Measurements from ENCODE around the gene FAM53C. TPM values are rescaled to one million over a fixed set of nuclear protein-coding genes. Genes with fewer than 3 reads are reported as not detected.

FAM53C gene
- total RNA-seq, 1 experiment from 2014 or later, result 36.4 TPM

GRCh38 chr5:138354387-138354786 lies 16.3 kb downstream of the FAM53C start:
- no peaks in the 10 kb centered on the region for H3K9me2 ChIP-seq (ENCODE audit: insufficient read depth)
- no peak overlapping the region; the same call in 1 of the 2 replicates for H3K27ac ChIP-seq (ENCODE audit: low read depth, low read length)
- intact Hi-C loops (cut with micrococcal nuclease), result loop anchor here (5.0 kb wide), 1 partner anchor 177 kb away; the partner anchor contains the start of genes BRD8 and KIF20A
- POLR2A ChIA-PET, result interaction anchor here (1.2 to 7.0 kb wide), 2 partner anchors 15 to 96 kb away, joined by 3 to 59 read pairs; partner anchors contain the start of gene FAM53C
- H3K4me3 ChIP-seq (replicated peaks in 1 of 2; ENCODE audit: low read depth in 1 of 2, low read length in 2 of 2), result peak overlapping the region; percentile 83 to 98
- TF ChIP-seq CEBPB (IDR thresholded peaks at IDR 0.05; ENCODE audit: low read depth) (no peak), YY1 (IDR thresholded peaks at IDR 0.05; ENCODE audit: extremely low read depth, insufficient replicate concordance, low read depth, low read length) (no peak), ZBTB33 (IDR thresholded peaks at IDR 0.05; ENCODE audit: extremely low read depth, insufficient replicate concordance, low read length) (no peak), ATF3 (IDR thresholded peaks at IDR 0.05) (no peak), JUND (IDR thresholded peaks at IDR 0.05) (no peak), FOSL1 (IDR thresholded peaks at IDR 0.05; ENCODE audit: low read depth) (no peak), EZH2 (IDR thresholded peaks at IDR 0.05) (no peak), EZH2phosphoT487 (IDR thresholded peaks at IDR 0.05; ENCODE audit: borderline replicate concordance) (no peak), SIN3A (IDR thresholded peaks at IDR 0.05; ENCODE audit: low read depth) (no peak), MAX (IDR thresholded peaks at IDR 0.05) (no peak)
- H3K4me1 ChIP-seq (ENCODE audit: control insufficient read depth in 1 of 2, insufficient read depth in 2 of 2, low read length in 2 of 2), result peaks cover 0 to 13% of the 10 kb centered on the region in 2 experiments; a peak in 2 of 4 replicates
- DNase-seq (ENCODE audit: low read depth, low spot score) (no peak), ATAC-seq (no peak)
- CTCF ChIA-PET, result interaction anchor here (0.9 to 4.6 kb wide), 4 partner anchors 12 to 57 kb away, joined by 3 to 40 read pairs (median 4); no protein-coding TSS in a partner anchor
- BruUV-seq (replicated peaks), result no TSS peak
- peak overlapping the region; percentile 95; the same call in 1 of the 2 replicates for H3K9ac ChIP-seq (ENCODE audit: low read length)
- no peak overlapping the region for H2AFZ ChIP-seq (ENCODE audit: low read depth, low read length, poor library complexity, severe bottlenecking)
- no peaks in the 10 kb centered on the region for H3K27me3 ChIP-seq (ENCODE audit: insufficient read depth, low read length)
- RAD21 ChIA-PET (ENCODE audit: low non-redundant PET in 1 of 2, low total read pairs in 2 of 2, uncharacterized antibody in 2 of 2, unreplicated experiment in 2 of 2), result no interaction called here
- H4K20me1 ChIP-seq (ENCODE audit: insufficient read depth), result 0 out of 2 replicates have a peak, but pooled peaks cover 4% of the 10 kb centered on the region
- H3K79me2 ChIP-seq (ENCODE audit: insufficient read depth, low read length), result peaks cover 60% of the 10 kb centered on the region
- peaks cover 0 to 18% of the 10 kb centered on the region in 2 experiments; a peak in 2 of 4 replicates for H3K9me3 ChIP-seq (ENCODE audit: control insufficient read depth in 1 of 2, insufficient read depth in 1 of 2, low read depth in 1 of 2, low read length in 2 of 2)
- no peaks in the 10 kb centered on the region; a peak in 1 of 4 replicates for H3K36me3 ChIP-seq (ENCODE audit: control insufficient read depth in 1 of 2, insufficient read depth in 2 of 2, low read length in 2 of 2)
- H3K4me2 ChIP-seq (ENCODE audit: low read length), result peak overlapping the region; percentile 81
